AG08396 (cell line): ENCODE data around the gene TCHP.
"Not testable (repeated sequence)": the region's sequence is repeated elsewhere in the genome, so short reads cannot be mapped to it uniquely, and the experiment has no call there.

Experiments
- DNase-seq: peaks from one replicate; pipeline ENCODE4 v3.0.0; 2012; ENCODE audit warnings: low spot score, mixed read lengths

TCHP gene, protein sequence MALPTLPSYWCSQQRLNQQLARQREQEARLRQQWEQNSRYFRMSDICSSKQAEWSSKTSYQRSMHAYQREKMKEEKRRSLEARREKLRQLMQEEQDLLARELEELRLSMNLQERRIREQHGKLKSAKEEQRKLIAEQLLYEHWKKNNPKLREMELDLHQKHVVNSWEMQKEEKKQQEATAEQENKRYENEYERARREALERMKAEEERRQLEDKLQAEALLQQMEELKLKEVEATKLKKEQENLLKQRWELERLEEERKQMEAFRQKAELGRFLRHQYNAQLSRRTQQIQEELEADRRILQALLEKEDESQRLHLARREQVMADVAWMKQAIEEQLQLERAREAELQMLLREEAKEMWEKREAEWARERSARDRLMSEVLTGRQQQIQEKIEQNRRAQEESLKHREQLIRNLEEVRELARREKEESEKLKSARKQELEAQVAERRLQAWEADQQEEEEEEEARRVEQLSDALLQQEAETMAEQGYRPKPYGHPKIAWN

DNA sequence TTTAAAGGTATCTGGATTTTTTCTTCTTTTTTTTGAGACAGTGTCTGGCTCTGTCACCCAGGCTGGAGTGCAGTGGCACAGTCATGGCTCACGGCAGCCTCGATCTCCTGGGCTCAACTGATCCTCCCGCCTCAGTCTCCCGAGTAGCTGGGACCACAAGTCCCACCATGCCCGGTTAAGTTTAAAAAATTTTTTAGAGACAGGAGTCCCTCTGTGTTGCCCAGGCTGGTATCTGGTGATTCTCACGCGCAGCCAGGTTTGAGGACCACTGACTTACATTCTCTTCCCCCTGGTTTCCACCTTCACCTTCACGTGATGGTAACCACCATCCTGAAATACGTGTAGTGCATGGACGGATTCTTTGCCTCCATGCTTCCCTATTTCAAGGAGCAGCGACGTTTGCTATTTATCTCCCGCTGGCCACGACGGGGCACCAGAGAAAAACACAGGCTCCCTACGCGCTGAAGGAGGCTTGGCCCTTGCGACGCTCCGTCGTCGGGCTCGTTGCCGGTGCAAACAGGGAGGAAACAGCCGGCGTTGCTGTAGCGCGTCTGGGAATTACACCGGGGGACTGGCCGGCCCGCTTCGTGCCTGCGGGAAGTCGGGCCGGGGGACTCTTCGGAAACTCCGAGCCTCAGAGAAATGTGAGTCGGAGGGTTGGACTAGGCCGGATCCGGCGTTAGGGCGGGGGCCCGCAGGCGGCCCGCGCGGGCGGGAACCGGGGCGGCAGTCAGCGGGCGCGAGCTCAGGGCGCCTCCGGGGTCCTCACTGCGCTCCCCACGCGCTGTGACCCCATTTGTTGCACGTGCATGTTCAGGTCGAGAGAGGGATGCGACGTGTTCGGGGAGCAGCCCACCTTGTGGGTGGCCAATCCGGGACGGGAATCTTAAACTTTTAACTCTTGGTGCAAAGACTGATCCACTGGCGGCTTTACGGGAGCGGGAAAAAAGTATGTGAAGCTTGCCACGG, at the start of gene TCHP:
Gene TCHP, plus strand, starts transcription at position 492 of the 969 bp plus-strand sequence. CDS start 2,753 bp downstream, outside the sequence.
- peak; percentile 93 for DNase-seq

DNA sequence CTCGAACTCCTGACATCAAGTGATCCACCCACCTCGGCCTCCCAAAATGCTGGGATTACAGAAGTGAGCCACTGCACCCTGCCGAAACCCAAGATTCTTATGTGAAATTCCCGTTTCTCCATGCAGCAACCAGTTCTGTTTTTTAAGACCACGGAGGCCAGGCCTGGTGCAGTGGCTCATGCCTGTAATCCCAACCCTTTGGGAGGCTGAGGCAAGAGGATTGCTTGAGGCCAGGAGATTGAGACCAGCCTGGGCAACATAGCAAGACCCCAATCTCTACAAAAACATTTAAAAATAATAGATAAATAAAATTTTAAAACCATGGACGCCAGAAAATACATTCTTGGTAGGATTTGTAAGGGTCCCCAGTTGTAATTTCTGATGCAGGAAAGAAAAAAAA, 49.6 kb upstream of the TCHP start:
- not testable (repeated sequence) for DNase-seq

DNA sequence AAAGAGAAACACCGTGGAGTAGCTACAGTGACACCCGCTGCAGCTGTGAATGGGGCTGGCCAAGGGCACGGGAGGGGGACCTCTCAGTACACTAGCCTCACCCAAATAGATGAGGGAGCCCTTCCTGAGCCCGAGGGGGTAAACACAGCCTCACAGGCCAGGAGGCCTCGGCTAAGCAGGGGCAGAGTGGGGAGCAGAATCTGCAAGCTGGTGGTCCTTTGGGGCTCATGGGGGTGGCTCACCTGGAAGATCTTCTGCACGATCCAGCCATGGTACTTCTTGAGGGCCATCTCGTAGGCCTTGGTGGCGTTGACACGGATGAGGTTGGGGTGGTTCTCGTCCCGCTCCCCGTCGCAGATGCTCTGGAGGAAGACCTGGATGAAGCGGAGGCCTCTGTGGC, 44.7 kb upstream of the TCHP start:
- DNase-seq: no peak

DNA sequence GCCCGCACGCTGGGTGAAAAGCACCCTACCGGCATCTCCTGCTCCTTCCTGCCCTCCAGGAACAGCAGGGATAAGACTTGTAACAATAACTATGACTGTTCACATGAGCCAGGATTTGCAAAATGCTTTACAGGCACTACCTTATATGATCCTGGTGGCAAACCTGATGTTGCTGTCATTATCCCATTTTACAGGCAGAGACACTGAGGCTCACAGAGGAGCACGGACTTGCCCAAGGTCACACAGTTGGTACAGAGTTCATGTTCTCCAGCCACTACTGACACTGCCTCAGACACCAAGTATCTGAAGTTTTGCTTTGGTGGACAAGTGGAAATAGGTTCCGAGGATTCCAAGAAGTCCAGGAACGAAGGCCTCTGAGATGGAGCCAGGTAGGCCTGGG, 42.4 kb upstream of the TCHP start:
- no peak for DNase-seq

DNA sequence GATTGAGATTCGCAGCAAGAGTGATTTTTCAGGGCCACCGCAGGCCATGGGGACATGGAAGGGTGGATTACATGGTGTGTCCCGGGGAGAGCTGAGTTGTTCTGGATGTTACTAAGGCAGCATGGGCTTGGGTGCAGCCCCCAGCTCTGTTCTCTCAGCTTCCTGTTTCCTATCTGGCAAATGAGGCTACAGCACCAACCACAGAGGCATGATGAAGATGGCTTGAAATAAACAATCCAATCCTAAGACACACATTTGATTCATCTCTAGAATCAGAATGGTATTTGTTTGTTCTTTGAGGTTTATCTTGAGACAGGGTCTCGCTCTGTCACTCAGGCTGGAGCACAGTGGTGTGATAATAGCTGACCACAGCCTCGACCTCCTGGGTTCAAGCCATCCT, 41.3 kb upstream of the TCHP start:
- no peak for DNase-seq

DNA sequence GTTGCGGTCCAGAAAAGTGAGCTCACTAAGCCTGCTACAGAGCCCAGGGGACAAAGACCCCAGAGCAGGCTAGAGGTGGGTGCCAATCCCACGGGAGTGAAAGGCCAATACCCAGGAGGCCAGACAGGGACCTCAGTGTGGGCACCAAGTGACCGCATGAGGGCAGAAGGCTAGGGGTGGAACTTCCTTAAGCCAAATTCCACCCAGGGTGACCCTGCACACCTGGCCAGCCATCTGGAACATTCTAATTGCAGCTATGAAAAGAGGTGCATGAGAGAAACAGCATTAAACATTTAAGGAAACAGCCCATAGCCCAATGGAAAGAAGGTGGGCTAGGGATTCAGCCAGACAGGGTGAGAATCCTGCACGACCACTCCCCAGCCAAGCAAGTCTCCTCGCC, 39.1 kb upstream of the TCHP start:
- no peak for DNase-seq

DNA sequence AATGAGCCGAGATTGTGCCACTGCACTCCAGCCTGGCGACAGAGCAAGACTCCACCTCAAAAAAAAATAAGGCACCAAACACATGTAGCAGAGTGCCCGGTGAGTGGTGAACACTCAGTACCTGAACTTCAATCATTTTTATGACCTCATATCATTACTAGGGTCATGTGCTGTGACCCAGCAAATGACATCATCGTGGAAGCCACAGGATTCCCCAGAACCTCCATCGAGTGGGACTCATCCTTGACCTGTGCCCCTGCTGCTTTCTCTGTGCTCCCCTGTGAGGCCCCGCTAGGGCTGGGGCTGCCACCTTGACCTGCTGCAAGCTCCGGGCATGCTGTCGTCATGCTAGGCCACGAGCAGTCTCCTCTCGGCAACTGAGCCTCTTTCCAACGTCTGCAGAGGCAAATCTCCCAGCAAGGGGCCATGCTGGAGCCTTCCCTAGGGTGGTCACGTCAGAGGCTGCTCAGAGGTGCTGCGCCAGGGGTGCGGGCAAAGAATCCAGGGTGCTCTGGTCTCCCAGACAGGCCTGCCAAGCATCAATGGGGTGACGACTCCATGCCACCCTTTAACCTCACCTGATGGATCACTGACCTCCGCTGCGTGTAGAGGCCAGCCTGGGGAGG, 38.3 kb upstream of the TCHP start:
- DNase-seq: no peak

DNA sequence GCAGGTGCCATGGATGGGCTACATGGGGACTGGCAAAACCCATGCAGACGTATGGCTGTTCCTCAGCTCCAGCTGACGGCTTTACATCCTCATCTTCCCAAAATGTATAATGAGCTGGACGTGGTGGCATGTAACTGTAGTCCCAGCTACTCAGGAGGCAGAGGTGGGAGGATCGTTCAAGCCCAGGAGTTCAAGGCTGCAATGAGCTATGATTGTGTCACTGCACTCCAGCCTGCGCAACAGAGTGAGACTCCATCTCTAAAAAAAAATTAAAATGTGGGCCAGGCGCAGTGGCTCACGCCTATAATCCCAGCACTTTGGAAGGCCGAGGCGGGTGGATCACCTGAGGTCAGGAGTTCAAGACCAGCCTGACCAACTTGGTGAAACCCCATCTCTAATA, 37.6 kb upstream of the TCHP start:
- not testable (repeated sequence) for DNase-seq

DNA sequence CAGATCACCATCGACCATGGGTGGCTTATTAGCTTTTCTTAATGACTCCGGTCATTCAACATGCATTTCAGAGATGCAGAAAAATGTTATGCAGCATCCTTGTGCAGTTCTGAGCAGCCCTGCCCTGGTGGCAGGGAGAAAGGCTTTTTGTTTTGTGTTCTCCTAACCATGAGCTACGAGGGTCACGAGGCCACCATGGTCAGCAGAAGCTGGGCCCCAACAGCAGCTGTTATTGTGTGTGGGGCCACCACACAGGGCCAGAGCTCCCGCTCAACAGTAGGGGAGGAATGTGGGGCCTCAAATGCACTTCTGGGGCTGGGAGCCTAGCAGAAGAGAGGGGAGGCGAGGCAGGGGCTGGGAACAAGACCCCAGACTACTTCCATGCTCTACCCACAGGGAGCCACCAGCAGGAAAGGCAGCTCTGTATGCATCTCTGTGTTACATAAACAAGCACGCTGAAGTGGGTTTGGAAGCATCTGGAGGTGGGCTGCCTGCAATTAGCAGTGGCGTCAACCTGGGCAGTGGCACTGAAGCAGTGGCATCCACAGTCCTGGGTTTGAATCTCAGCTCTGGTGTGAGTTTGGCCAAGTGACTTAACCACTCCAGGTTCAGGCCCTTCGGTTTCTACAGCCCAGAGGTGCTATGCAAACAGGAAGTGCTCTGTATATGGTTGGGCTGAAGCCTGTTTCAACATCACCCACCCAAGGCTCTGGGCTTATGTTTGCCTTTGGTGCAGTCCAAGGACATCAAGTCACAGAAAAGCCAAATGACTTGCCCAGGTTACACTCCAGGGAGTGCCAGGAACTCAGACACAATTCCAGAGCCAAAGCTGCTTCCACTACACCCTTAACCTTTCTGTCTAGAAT, 36.0 kb upstream of the TCHP start:
- DNase-seq: peak; percentile 56

DNA sequence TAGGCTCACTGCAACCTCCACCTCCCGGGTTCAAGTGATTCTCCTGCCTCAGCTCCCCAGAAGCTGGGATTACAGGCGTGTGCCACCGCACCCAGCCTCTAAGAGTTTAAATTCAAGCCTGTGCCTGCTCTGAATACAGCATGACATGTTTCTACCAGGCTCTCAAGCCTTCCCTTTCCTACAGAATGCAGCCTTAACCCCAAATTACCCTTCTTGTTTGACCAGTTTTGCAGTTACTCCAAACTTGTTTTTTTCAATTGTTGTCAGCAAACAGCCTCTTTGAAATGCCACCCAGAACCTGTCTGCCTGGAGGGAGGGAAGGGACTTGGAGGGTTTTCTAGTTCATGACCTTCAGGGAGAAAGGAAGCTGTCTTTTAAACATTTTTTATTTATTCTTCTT, 35.2 kb upstream of the TCHP start:
- DNase-seq: no peak

DNA sequence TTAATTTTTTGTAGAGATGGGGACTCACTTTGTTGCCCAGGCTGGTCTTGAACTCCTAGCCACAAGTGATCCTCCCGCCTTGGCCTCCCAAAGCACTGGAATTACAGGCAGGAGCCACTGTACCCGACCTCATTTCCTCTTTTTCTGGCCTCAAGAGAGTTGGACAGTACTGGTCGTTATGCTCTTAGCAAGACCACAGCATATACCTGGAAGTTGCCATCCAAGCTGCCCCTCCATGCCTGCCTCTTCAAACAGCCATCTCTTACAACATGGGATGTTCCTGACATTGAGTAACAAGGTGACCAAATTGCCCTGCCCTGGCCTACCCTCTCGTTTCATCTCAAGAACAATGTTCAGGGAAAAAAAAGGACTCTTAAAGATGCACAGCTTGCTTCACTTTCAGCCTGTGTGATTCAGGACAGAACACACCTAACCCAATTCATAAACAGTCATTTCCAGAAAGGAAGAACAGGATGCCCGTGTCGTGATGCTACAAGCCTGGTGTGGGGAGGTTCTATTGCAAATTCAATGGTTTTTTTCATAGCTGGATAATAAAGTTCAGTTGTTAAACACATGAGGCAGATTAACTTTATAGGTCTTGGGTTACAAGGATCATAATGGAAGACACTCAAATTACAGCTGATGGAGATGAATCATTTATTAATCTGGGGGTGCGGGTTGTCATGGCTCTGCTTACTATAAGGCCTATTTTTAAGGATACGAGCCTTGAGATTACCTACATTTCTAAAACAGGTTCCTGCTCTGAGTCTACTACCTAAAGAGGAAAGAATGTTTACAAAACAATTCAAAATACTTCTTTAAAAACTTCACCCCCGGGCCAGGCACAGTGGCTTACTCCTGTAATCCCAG, 31.7 kb upstream of the TCHP start:
- DNase-seq: no peak

DNA sequence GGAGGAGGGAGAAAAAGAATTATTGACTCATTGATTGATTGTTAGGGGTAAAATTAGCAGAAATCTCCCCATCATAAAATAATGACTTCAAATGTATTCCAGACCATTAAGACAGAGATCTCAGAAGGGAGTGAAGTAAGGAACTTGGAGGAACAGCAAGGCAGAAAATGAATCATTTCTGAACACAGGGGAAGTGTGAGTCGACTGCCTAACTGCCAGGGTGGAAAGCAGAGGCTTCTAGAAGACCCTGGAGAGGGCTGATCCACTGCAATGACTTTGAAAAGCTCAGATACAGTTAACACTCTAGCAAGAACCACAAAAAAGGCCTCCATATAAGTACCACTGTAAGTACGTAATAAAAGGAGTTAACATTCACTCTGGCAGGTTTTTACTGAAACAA, 29.4 kb upstream of the TCHP start:
- DNase-seq: peak; percentile 46

DNA sequence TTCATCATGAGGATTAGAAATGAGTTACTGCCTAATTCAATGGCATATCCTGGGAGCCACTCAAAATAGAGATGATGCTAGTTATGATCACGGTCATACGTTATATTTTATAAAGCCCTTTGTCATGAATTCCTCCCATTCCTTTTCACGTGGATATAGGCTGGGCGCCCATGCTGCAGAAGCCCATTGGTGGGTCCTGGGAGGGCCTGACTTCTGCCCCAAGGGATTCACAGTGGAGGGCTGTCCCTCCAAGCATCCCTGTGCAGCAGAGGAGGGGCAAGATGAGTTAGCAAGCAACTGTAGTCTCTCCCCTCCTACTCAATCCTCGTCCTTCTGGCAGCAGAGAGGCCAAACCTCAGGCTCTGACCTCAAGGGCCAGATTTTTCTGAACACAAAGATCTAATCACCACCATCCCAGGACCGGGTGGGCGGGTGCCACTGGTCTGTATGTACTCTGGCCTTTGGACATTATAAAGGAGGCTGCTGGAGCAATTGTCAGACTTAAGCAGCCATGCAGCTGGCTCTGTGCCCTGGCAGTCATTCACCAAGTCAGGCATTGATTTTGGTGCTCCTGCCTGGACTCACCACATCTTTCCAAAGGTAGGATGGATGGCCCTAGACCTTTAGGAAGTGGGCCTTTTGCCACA, 28.3 kb upstream of the TCHP start:
- no peak for DNase-seq

DNA sequence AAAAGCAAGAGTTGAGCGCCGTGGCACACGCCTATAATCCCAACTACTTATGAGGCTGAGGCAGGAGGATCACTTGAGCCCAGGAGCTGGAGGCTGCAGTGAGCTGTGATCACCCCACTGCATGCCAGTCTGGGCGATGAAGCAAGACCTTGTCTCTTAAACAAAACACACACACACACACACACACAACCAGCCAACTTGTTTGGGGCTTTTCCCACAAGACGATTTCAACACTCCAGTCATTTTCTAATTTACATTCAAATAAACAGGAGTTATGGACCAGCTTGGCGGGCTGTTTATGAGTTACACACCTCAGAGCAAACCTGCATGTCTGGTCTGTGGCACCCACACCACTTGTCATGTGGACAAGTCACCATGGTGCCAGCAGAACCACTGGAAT, 26.4 kb upstream of the TCHP start:
- no peak for DNase-seq

DNA sequence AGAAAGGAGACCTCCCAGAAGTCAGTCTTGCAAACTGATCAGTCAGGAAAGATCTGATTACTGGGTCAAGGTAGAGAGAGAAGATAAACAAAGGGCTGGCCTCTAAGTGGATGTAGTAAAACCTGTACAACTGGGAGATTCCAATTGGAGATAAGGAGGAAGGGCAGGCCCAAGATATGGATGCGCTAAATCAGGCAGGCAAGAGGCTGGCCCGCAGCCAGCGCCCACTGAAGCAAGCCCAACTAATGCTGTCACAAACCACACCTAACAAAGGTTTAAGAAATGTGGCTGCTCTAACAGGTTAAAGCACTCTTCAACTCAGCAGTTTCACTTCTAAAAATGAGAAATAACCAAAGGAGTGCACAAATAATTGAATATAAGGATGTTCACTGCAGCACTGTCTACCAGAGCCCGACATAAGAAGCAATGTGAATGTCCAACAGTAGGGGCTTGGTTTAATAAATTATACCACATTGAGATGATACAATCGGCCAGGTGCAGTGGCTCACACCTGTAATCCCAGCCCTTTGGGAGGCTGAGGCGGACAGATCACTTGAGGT, 24.4 kb upstream of the TCHP start:
- no peak for DNase-seq

DNA sequence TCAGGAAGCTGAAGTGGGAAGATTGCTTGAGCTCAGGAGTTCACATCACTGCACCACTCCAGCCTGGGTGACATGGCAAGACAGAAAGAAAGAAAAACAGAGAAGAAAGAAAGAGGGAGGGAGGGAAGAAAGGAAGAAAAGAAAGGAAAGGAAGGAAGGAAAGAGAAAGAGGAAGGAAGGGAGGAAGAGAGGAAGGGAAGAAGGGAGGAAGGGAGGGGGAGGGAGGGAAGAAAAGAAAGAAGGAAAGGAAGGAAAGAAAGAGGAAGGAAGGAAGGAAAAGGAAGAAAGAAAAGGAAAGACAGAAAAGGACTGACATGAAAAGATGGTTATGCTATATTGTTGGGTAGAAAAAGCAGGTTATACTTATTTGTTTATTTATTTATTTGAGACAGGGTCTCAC, 23.7 kb upstream of the TCHP start:
- DNase-seq: no peak

DNA sequence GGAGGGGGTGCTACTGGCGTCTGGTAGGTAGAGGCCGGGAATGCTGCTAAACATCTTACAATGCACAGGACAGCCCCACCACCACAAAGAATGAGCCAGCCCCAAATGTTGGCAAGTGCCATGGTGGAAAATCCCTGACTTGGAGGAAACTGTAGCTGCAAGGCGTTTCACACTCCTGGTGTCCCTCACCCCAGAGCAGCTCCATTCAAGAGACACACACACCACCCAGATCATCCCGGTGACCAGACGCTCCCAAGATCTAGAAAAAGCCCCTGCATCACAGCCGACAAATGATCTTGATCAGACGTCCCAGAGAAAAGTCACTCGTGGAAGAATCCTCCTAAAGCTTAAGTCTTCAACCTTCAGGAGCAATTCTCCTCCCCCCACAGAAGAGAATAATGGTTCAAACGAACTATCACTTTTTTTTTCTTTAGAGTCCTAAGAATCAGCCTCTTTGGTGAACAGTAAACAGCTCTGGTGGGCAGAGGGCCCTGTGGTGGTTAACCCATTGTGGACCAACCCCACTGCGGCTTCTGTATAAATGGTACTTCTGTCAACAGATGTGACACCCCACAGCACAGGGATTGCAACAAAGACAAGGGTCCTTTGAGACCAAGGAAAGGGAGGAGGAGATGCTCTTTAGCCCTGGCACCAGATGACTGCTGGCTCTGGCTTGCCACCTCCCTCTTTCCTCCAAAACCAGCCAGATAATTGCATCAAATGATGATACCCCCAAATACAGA, 22.4 kb upstream of the TCHP start:
- no peak for DNase-seq

DNA sequence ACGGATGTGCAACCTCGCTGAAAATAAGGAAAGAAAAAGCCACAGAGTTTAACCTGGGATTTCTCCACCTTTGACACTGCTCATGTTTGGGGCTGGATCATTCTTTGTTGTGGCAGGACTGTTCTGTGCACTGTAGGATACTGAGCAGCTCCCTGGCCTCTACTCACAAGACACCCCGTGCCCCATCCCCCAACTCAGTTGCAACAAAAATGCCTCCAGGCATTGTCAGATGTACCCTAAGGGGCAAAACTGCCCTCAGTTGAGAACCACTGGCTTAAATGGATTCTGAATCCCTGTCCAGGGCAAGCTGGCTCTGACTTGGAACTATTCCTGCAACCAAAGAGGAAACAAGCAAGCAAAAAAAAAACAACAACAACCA, 21.8 kb upstream of the TCHP start:
- DNase-seq: no peak

DNA sequence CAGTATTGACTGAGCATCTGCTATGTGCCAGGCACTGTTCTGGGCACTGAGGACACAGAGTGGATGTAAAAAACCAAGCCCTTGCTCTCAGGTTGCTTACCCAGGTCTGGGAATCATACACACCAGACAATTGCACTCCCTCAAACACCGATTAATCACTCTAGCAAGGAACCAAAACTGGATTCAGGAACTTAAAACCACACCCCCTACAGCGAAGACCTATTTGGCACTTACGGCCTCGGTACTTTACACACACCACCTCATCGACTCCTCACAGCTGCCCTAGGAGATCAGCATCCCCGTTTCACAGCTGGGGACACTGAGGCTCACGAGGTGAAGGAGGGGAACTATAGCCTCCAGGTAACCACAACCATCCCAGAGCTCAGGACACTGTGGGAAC, 21.3 kb upstream of the TCHP start:
- DNase-seq: no peak
